GM15510 (cell line): Measurements from ENCODE around the gene TUBG1.

ENCODE experiments used
- POLR2A ChIP-seq: IDR thresholded peaks from 3 replicates; pipeline ENCODE4 v1.6.1; 2011; ENCODE audit warnings: borderline replicate concordance; ENCODE audit not compliant: insufficient read length; ENCODE audit errors: extremely low read depth

TUBG1 gene

GRCh38 chr17:42574463-42574862 lies 35.0 kb upstream of the TUBG1 start:
- no peak for TF ChIP-seq POLR2A

- no peak for TF ChIP-seq POLR2A
Observed at GRCh38 chr17:42577140-42577531, 32.3 kb upstream of the TUBG1 start.

- TF ChIP-seq POLR2A = peak; percentile 73
Observed at GRCh38 chr17:42577532-42578281, 31.8 kb upstream of the TUBG1 start, which contains the start of gene PSMC3IP. Gene PSMC3IP (minus strand): TSS chr17:42577729. CDS start chr17:42577686, 43 bp downstream.

GRCh38 chr17:42578282-42578869 lies 31.1 kb upstream of the TUBG1 start:
- no peak for TF ChIP-seq POLR2A

- TF ChIP-seq POLR2A = no peak
Observed at GRCh38 chr17:42579794-42580551, 29.5 kb upstream of the TUBG1 start.

- TF ChIP-seq POLR2A = no peak
Observed at GRCh38 chr17:42581744-42582270, 27.7 kb upstream of the TUBG1 start.

GRCh38 chr17:42584880-42585279 lies 24.6 kb upstream of the TUBG1 start:
- TF ChIP-seq POLR2A = no peak

GRCh38 chr17:42585353-42585752 lies 24.1 kb upstream of the TUBG1 start:
- TF ChIP-seq POLR2A = no peak

GRCh38 chr17:42586514-42587230 lies 22.8 kb upstream of the TUBG1 start:
- TF ChIP-seq POLR2A = no peak

GRCh38 chr17:42590886-42591285 lies 18.6 kb upstream of the TUBG1 start:
- no peak for TF ChIP-seq POLR2A

- TF ChIP-seq POLR2A = no peak
Observed at GRCh38 chr17:42591411-42591810, 18.1 kb upstream of the TUBG1 start.

GRCh38 chr17:42596386-42596785 lies 13.1 kb upstream of the TUBG1 start:
- TF ChIP-seq POLR2A = no peak

- TF ChIP-seq POLR2A = no peak
Observed at GRCh38 chr17:42598905-42599304, 10.6 kb upstream of the TUBG1 start.

- no peak for TF ChIP-seq POLR2A
Observed at GRCh38 chr17:42603318-42603717, 6.2 kb upstream of the TUBG1 start.

GRCh38 chr17:42607769-42608168 lies 1.7 kb upstream of the TUBG1 start:
- no peak for TF ChIP-seq POLR2A

- no peak for TF ChIP-seq POLR2A
Observed at GRCh38 chr17:42608305-42609181, 940 bp upstream of the TUBG1 start.
